ENCODE data around the gene GABRG3. TPM values are rescaled to one million over a fixed set of nuclear protein-coding genes. Genes with fewer than 3 reads are reported as not detected.

Gene GABRG3
- total and polyA plus RNA-seq, 9 of the 15 experiments (the other 6 are each of a cell fraction or from before 2014, with no cell fraction given), result 4.0 to 15.1 (median 11.2) TPM

DNA sequence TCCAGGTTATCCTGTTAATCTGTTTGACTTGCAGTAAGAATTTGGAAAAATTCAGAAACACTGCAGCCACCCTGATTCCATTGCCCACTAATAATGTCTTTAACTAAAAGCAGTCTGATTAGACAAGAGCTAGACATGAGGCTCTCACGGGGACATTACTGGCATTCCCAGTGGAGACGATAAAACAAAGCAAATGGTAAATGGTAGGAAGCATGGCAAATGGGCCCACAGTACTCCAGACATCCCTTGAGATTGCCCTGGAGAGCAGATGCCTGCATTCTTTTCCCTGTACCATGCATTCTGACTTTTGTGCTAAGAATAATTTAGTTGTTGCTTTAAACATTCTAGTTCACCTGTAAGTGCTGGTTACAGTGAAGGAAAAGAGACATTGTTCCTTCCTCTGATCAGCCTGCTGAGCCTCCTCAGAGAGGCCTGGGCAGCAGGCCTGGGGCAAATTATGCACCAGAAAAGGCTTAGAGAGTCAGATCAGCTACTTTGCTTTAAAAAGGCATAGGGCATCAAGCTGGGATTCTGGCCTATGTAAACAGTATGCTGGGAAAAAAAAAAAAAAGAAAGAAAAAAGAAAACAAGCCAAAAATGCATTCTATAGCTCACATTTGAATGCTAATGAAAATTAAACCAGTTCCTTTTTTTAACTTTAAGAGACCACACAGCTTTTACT lies 204.6 kb downstream of the GABRG3 start:
- Histone ChIP-seq H3K4me1 (replicated peaks in 1 of 2; ENCODE audit: control insufficient read depth in 2 of 2, insufficient read depth in 2 of 2, low read length in 2 of 2) (peaks cover 0 to 16% of the 10 kb centered on the region in 2 experiments; a peak in 3 of 5 replicates), H3K79me2 (ENCODE audit: control insufficient read depth, insufficient read depth, low read length) (peaks cover 29% of the 10 kb centered on the region), H3K9ac (ENCODE audit: insufficient read depth in 1 of 2, low read depth in 2 of 2, low read length in 2 of 2) (no peak overlapping the region), H3K9me3 (replicated peaks; ENCODE audit: control insufficient read depth, insufficient read depth, low read depth, low read length) (peaks cover 5% of the 10 kb centered on the region; the same call in 1 of the 2 replicates), H3K36me3 (ENCODE audit: control insufficient read depth, insufficient read depth, low read length) (no peaks in the 10 kb centered on the region; the same call in 2 of the 3 replicates), H3K4me2 (ENCODE audit: insufficient read depth, low read length) (no peak overlapping the region), H3K4me3 (no peak overlapping the region), H4K20me1 (replicated peaks; ENCODE audit: control insufficient read depth, insufficient read depth, low read length) (no peaks in the 10 kb centered on the region), H3K27ac (ENCODE audit: extremely low read depth, low read depth, low read length) (no peak overlapping the region), H3K9me1 (ENCODE audit: control insufficient read depth, insufficient read depth, low read length) (no peaks in the 10 kb centered on the region), H3K27me3 (ENCODE audit: control insufficient read depth in 2 of 2, insufficient read depth in 2 of 2, low read length in 2 of 2) (no peaks in the 10 kb centered on the region), H2AFZ (ENCODE audit: low read depth, low read length) (no peak overlapping the region)
- no TSS peak for BruUV-seq (replicated peaks)
- intact Hi-C loops (cut with micrococcal nuclease) (no loop called here), in situ Hi-C loops (cut with MboI) (no loop called here)
- TF ChIP-seq, protein P1, sequence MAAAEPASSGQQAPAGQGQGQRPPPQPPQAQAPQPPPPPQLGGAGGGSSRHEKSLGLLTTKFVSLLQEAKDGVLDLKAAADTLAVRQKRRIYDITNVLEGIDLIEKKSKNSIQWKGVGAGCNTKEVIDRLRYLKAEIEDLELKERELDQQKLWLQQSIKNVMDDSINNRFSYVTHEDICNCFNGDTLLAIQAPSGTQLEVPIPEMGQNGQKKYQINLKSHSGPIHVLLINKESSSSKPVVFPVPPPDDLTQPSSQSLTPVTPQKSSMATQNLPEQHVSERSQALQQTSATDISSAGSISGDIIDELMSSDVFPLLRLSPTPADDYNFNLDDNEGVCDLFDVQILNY (CRISPR knock-in tag; IDR thresholded peaks at IDR 0.05), result no peak
- no peak for TF ChIP-seq PCBP1 (IDR thresholded peaks at IDR 0.05; ENCODE audit: low read depth, low read length, poor library complexity, severe bottlenecking)
- TF ChIP-seq, protein P2, sequence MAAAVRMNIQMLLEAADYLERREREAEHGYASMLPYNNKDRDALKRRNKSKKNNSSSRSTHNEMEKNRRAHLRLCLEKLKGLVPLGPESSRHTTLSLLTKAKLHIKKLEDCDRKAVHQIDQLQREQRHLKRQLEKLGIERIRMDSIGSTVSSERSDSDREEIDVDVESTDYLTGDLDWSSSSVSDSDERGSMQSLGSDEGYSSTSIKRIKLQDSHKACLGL (CRISPR knock-in tag; IDR thresholded peaks at IDR 0.05; ENCODE audit: borderline replicate concordance, poor library complexity, severe bottlenecking), result no peak
- no peak for TF ChIP-seq FOXJ3 (CRISPR knock-in tag; IDR thresholded peaks at IDR 0.05)
- TF ChIP-seq, protein P3, sequence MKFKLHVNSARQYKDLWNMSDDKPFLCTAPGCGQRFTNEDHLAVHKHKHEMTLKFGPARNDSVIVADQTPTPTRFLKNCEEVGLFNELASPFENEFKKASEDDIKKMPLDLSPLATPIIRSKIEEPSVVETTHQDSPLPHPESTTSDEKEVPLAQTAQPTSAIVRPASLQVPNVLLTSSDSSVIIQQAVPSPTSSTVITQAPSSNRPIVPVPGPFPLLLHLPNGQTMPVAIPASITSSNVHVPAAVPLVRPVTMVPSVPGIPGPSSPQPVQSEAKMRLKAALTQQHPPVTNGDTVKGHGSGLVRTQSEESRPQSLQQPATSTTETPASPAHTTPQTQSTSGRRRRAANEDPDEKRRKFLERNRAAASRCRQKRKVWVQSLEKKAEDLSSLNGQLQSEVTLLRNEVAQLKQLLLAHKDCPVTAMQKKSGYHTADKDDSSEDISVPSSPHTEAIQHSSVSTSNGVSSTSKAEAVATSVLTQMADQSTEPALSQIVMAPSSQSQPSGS (CRISPR knock-in tag; IDR thresholded peaks at IDR 0.05), result no peak
- no peak for TF ChIP-seq RBFOX2 (IDR thresholded peaks at IDR 0.05; ENCODE audit: low read depth, low read length)
- TF ChIP-seq MTA3 (IDR thresholded peaks at IDR 0.05; ENCODE audit: borderline replicate concordance), result no peak
- TF ChIP-seq BRF1 (IDR thresholded peaks at IDR 0.05; ENCODE audit: borderline replicate concordance, extremely low read depth, insufficient read length), result no peak
- TF ChIP-seq HNRNPH1 (optimal IDR thresholded peaks at IDR 0.05; ENCODE audit: low read depth, low read length), result no peak
- no peak for TF ChIP-seq XRCC3 (IDR thresholded peaks at IDR 0.05)
- TF ChIP-seq HDAC3 (IDR thresholded peaks at IDR 0.05; ENCODE audit: borderline replicate concordance, partially characterized antibody), result no peak
- TF ChIP-seq PREB (CRISPR knock-in tag; IDR thresholded peaks at IDR 0.05), result no peak
- ChIA-PET POLR2A (no interaction called here), CTCF (ENCODE audit: low intra/inter-chr PET ratio) (no interaction called here)
- WGBS (ENCODE audit: insufficient coverage, low coverage, missing lambda C conversion rate), result 70% methylated on average over 2 of the region's 2 CpGs
- DNase-seq (ENCODE audit: extremely low read depth in 1 of 4, low spot score in 3 of 4) (no peak), ATAC-seq (no peak), FAIRE-seq (no peak)

Measured in K562 (cell line).